Thyroid gland (tissue), 4 donors: ENCODE results near the gene MRGPRX2.

Experiments
- POLR2A ChIP-seq, 2 donors: fragments of 450-650 bp; IDR thresholded peaks; one replicate each; pipeline ENCODE4 v1.6.1; 2017; ENCODE audit warnings: antibody characterized with exemption in 2 of 2, mild to moderate bottlenecking in 2 of 2, moderate library complexity in 1 of 2
- TF ChIP-seq, protein P1 (sequence below), 6 experiments: fragments of 200-600 bp in 3 of 6; fragments of 450-650 bp in 3 of 6; sonication (generic) in 3 of 6; IDR thresholded peaks; one replicate each; pipeline ENCODE4 v1.5.1; 2016 to 2019; ENCODE audit warnings: antibody characterized with exemption in 6 of 6, mild to moderate bottlenecking in 2 of 6, inconsistent platforms in 1 of 6, moderate library complexity in 1 of 6

DNA sequence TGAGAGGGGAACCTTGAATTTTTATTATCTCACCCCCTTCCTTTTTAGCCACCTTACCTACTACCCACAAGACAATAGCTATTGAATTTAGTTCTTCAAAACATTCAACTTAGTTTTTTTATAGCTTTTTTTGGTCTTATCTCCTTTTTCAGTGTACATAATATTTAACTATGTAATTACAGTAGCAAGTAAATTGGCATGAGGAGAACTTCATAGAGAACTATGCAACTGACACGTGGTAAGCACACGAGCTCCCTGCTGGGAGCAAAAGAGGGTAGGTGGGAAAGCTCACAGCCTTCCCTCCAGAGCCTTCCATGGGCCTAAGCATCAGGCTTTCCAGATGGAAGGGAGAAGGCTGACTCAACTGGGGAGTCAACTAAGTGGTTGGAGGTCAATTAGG lies 34.3 kb upstream of the MRGPRX2 start:
- no peak for TF ChIP-seq POLR2A (IDR thresholded peaks at IDR 0.05)
- TF ChIP-seq, protein P1, sequence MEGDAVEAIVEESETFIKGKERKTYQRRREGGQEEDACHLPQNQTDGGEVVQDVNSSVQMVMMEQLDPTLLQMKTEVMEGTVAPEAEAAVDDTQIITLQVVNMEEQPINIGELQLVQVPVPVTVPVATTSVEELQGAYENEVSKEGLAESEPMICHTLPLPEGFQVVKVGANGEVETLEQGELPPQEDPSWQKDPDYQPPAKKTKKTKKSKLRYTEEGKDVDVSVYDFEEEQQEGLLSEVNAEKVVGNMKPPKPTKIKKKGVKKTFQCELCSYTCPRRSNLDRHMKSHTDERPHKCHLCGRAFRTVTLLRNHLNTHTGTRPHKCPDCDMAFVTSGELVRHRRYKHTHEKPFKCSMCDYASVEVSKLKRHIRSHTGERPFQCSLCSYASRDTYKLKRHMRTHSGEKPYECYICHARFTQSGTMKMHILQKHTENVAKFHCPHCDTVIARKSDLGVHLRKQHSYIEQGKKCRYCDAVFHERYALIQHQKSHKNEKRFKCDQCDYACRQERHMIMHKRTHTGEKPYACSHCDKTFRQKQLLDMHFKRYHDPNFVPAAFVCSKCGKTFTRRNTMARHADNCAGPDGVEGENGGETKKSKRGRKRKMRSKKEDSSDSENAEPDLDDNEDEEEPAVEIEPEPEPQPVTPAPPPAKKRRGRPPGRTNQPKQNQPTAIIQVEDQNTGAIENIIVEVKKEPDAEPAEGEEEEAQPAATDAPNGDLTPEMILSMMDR (IDR thresholded peaks at IDR 0.05): no peak
